Right lung (tissue), 5 donors: Measurements from ENCODE around the gene LPP. TPM values are rescaled to one million over a fixed set of nuclear protein-coding genes. Genes with fewer than 3 reads are reported as not detected.
A peak's percentile ranks its signal among the peaks of the same experiment; 100 is the strongest.

Experiments
- DNase-seq, 2 donors: peaks; one replicate each; pipeline ENCODE4 v3.0.0-alpha.2; 2013
- polyA plus RNA-seq, 5 donors: library from polyadenylated mRNA; unstranded; fragments of 120-200 nt; gene quantifications; one replicate each; pipeline versions ENCODE4 v1.2.1 to v1.2.3, GENCODE V29; 2013; ENCODE audit warnings: inconsistent platforms in 1 of 5, low replicate concordance in 1 of 5; ENCODE audit not compliant: insufficient read length in 5 of 5, insufficient read depth in 1 of 5

The LPP gene
- polyA plus RNA-seq, 5 donors, result 14.9 to 27.2 (median 23.3) TPM

GRCh38 chr3:188670446-188670845, 516.5 kb downstream of the LPP start:
- DNase-seq, result no peak

- no peak for DNase-seq
These were observed 518.0 kb downstream of the LPP start for GRCh38 chr3:188671971-188672370.

GRCh38 chr3:188672840-188673239, 518.9 kb downstream of the LPP start:
- DNase-seq, result no peak

GRCh38 chr3:188673646-188674186, 519.8 kb downstream of the LPP start:
- DNase-seq, result no peak

- no peak for DNase-seq
These were observed 520.6 kb downstream of the LPP start for GRCh38 chr3:188674595-188674994.

GRCh38 chr3:188677344-188677743, 523.4 kb downstream of the LPP start:
- no peak for DNase-seq

- DNase-seq, result no peak
These were observed 526.2 kb downstream of the LPP start for GRCh38 chr3:188680189-188680588.

GRCh38 chr3:188680605-188681004, 526.6 kb downstream of the LPP start:
- no peak for DNase-seq

GRCh38 chr3:188682316-188682715, 528.4 kb downstream of the LPP start:
- DNase-seq, result no peak

- DNase-seq, result no peak
These were observed 529.1 kb downstream of the LPP start for GRCh38 chr3:188683032-188683521.

GRCh38 chr3:188684276-188684675, 530.3 kb downstream of the LPP start:
- DNase-seq, result no peak

- DNase-seq, result no peak
These were observed 531.8 kb downstream of the LPP start for GRCh38 chr3:188685789-188686188.

GRCh38 chr3:188686324-188686723, 532.4 kb downstream of the LPP start:
- DNase-seq, result no peak

GRCh38 chr3:188687389-188687788, 533.4 kb downstream of the LPP start:
- no peak for DNase-seq

GRCh38 chr3:188689101-188689574, 535.2 kb downstream of the LPP start:
- DNase-seq, result peak; percentile 37 to 45

GRCh38 chr3:188690064-188690463, 536.1 kb downstream of the LPP start:
- DNase-seq, result no peak

GRCh38 chr3:188691004-188691403, 537.0 kb downstream of the LPP start:
- DNase-seq, result no peak

- no peak for DNase-seq
These were observed 537.7 kb downstream of the LPP start for GRCh38 chr3:188691665-188692064.

GRCh38 chr3:188692700-188693099, 538.7 kb downstream of the LPP start:
- DNase-seq, result no peak

- DNase-seq, result no peak
These were observed 539.5 kb downstream of the LPP start for GRCh38 chr3:188693435-188693834.

- DNase-seq, result no peak
These were observed 541.3 kb downstream of the LPP start for GRCh38 chr3:188695241-188695640.

- no peak for DNase-seq
These were observed 543.2 kb downstream of the LPP start for GRCh38 chr3:188697127-188697526.

GRCh38 chr3:188698436-188698835, 544.5 kb downstream of the LPP start:
- no peak for DNase-seq

- DNase-seq, result no peak
These were observed 546.5 kb downstream of the LPP start for GRCh38 chr3:188700501-188700900.
